C1 segment of cervical spinal cord (tissue), 14 donors: Measurements from ENCODE around the gene PLA2G7.
"Not testable (repeated sequence)": the region's sequence is repeated elsewhere in the genome, so short reads cannot be mapped to it uniquely, and the experiment has no call there.

Experiments used
- DNase-seq, 14 donors: peaks; one replicate each; lab custom pipeline; 2025; lab: John Stamatoyannopoulos, UW

The PLA2G7 gene

DNA sequence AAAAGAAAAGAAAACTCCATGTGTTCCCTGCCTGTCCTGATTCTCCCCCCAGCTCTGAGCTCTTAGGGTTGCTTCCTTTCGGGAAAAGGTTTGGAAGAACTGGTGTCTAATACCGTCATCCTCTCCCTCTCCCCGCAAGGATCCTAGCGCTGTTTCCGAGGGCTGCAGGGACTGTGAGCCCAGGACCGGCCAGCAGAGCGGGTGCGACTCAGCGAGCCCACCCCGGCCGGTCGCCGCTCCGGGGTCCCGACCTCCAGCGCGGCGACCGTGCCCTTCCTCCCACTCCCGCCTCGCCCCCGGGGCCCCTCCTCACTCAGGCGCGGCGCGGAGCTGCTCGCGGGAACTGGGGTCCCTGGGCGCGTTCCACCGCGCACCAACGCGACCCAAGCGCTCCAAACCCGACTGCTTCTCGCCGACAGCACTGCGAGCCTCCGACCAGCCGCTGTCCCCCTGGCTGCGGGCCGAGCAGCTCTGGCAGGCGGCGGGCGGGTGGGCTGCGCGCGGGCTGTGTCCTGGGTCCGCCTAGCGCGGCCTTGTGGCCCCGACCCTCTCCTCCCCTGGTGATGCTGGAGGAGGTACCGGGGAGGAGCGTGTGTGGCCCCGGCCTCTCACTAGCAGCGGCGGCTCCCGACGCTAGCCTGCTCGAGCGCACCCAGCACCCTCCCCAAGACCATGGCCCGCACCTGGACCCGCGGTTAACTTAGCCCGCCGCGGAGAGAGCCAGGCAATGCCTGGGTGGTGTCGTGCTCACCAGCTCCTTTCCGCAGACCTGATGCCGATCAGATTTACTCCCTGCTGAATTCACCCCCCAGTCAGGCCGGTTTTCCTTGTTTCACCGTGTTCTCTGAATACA lies at the start of gene PLA2G7:
Gene PLA2G7 (minus strand): TSS at position 509 of the 853 bp plus-strand sequence. CDS start 12,484 bp downstream, outside the sequence.
- peak in 7 of 14 donors; percentile 9 to 60 (median 23) for DNase-seq

DNA sequence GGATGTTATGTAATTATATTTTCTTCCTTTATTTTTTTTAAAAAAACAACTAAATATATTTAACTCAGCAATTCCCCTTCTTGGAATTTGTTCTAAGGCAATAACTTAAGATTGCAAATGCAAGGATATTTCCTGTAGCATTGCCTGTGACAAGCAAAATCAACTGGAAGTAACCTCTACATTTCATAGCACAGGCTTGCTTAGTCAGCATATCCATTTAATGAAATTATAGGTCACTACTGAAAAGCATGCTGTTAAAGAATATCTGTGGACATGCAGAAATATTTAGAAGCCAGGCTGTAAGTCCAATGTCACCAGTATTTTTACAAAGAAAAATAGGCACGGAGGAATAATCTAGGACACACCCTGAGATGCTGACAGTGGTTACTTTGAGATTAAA lies 49.4 kb upstream of the PLA2G7 start:
- no peak for DNase-seq

DNA sequence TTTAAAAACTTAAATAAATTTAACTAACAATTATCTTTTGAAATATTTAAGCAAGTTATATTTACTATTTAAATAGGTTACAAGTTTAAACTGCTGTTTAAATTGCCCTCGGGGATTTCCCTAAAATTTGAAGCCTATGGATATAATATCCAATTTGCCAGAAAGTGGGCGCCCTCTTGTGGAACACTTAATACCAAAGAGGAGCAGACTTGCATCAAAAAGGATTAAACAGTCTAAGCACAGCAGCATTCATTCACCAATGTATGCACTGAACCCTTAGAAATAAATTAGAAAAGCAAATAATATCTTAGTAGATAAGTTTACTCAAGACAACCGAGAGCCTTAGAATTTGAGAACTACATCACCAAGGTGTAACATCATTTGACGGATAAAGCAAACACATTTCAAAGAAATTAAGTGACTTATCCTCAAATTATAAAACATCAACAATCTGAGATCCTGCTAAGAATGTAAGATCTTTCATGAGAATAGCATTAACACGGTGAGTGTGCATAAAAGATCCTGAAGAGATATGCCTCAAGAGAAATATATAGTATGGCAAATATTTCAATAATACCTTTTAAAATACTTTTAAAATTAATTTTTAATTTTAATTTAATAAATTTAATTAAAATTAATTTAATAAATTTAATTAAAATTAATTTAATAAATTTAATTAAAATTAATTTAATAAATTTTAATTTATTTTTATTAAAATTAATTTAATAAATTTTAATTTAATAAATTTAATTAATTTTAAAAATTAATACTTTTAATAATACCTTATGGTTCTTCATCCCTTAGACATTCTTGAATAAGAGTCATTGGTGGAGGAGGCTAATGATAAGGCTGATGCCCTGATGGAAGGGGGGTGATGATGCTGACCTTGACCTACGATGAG lies 46.6 kb upstream of the PLA2G7 start:
- peak in 2 of 14 donors; percentile 7 to 9 for DNase-seq

GRCh38 chr6:46777476-46778346 lies 42.5 kb upstream of the PLA2G7 start:
- no peak for DNase-seq

DNA sequence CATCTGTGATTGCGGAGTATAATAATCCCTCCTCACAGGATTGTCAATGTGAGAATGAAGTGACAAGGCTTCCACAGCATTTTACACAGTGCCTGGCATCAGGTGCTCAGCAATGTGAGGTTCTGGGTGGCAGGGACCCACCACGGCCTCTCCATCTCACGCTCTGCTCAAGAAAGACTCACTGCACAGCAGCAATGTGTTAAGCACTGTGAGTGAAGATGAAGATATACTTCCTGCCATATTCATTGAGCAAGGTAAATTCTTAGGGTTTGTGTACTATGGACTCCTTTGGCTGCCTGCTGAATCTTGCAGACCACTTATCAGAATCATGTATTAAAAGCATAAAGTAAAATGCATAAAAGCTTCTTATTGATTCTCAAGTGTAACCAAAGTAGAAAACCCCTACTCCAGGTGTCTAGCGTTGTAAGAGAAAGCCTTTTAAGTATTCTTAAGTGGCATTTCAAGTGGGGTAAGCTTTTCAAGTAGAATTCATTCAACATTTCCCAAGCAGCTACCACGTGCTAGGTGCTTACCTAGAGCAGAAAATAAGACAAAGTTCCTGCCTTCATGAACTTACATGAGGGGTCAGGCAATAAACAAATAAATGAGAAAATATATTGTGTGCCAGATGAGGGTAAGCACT lies 41.0 kb upstream of the PLA2G7 start:
- DNase-seq, result no peak

- DNase-seq, result not testable (repeated sequence)
These were observed 39.6 kb upstream of the PLA2G7 start for GRCh38 chr6:46774736-46775135.

GRCh38 chr6:46773201-46773855 lies 38.2 kb upstream of the PLA2G7 start:
- DNase-seq, result no peak

DNA sequence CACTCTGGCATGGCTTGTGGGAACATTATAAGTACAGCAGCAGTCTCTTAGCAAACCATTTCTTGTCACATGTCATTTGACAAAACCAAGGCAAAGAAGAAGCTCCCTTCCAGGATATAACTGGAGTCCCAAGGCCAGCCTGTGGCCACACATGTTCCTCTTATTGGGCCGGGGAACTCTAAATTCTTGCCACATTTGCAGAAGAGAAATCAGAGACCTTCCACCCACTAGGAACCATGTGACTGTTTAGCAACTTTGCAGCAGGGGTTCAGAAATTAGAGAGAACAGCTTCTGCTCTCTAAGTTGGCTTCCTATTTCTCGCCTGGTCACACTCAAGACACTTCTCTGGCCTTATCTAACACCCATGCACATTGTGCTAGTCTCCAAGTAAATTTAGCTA lies 37.6 kb upstream of the PLA2G7 start:
- peak in 9 of 14 donors; percentile 6 to 64 (median 34) for DNase-seq

GRCh38 chr6:46772016-46772415 lies 36.8 kb upstream of the PLA2G7 start:
- no peak for DNase-seq

DNA sequence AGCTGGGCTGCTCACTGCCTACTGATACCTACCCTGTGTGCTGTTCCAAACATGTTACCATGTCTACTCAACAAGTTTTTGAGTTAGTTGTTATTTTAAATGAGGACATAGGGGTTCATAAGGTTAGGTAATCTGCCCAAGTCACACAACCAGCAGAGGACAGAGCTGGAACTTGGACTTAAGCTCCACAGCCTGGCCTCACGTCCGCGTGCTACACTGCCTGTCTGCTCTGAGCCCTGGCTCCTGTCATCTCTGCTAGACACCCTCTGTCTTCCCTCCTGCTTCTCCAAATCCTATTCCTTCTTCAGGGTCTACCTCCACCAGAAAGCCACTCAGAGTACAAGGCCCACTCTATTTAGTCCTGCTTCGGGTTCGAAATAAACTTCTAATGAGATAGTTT lies 29.8 kb upstream of the PLA2G7 start:
- no peak for DNase-seq

DNA sequence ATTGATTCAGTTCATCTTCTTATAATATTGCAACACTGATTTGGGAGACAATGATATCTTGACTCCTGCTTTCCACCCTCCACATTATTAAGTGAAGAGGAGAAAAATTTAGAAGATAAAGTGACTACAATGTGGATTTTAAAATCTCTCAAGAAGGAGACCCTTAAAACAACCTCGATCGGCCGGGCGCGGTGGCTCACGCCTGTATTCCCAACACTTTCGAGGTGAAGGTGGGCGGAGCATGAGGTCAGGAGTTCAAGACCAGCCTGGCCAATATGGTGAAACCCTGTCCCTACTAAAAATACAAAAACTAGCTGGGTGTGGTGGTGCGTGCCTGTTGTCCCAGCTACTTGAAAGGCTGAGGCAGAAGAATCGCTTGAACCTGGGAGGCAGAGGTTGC lies 29.1 kb upstream of the PLA2G7 start:
- DNase-seq, result not testable (repeated sequence)

- DNase-seq, result no peak
These were observed 28.3 kb upstream of the PLA2G7 start for GRCh38 chr6:46763466-46763865.

DNA sequence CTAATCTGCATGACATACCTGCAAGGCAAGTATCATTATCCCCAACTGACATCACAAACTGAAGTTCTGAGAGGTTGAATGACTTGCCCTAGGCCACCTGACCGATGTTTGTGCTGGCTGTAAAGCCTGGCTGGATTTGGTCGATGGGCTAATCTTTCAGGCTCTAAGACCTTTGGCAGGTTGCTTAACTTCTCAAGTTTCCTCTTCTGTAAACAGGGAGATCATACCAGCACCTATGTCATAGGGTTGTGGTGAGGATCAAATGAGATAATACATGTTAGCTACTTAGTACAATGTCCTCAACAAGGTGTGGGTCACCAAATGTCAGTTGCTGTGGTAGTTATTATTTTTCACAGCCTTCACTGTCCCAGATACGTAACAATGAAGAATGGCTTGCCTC lies 25.8 kb upstream of the PLA2G7 start:
- DNase-seq, result no peak

DNA sequence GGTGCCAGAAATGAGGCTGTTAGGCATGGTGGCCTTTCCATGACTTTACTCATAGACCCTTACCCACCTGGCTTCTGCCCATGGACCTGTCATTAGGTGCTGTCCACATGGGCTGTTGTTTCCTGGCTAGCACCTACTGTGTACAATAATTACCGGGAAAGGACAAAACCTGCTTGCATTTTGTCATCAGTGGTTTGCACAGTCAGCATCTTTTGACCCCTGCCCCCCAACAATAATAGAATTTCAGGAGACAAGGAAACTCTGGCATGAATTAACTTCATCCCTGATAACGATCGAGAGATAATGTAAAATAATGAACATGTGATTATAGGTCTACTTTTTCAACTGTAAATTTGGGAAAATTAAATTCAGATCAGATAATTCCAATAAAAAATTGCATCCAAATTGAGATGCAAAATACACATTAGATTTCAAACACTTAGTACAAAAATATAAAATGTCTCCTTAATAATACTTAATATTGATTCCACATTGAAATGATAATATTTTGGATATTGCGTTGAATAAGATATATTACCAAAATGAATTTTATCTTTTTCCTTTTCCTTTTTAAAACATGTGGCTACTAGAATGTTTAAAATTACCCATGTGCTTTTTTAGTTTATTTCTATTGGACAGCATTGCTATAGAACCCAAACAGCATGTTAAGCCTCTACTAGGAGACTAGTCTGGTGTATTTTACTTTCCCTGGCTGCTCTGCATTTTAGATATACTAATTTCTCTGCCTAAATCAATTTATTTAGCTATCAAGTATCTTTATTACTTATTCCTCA lies 24.0 kb upstream of the PLA2G7 start:
- no peak for DNase-seq

DNA sequence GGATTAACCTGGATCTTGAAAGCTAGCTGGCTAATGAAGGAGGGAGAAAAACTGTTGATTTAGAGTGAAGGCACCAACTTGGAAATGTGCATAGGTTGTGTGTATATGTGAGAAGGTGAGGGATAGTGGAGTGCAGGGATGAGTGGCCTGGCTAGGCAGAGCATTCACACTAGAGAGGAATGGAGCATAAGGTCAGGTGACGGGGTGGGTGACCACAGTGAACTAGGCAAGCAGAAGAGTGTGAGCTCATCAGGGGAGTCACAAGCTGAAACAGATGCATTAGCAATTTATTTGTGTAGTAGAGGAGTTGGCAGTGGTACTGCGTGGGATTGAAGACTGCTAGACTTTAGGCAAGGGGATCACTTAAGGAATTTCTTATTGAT lies 22.0 kb upstream of the PLA2G7 start:
- no peak for DNase-seq

DNA sequence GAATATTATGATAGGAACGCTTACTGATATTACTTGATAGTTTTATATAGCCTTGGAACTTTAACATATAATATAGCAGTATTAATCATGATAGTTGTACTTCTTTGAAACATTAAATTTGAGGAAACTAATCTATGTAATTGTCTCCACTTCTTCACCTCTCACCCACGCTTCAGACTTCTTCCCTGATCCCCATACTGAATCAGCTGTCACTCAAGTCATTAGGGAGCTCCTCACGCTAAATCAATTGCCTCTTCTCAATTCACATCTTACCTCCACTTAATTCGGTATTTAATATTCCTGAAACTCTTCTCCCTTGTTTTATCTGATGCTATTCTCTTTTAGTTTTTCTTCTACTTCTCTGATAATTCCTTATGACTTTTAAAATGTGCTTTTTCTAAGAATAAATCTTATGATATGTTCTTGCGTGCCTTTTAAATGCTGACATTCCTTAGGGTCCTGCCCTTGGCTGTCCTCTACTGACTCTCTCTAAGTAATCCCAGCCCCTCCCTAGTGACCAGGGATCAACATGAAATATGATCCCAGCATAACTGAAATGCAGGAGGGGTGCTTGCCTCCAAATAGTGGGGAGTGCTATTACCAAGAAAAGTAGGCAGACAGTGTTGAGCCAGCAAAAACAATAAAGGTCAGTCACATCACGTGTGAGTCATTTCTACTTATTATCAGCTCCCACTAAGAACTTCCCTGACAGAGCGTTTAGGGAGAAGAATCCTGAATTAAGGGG lies 21.5 kb upstream of the PLA2G7 start:
- DNase-seq, result no peak

- DNase-seq, result no peak
These were observed 20.7 kb upstream of the PLA2G7 start for GRCh38 chr6:46755865-46756264.

DNA sequence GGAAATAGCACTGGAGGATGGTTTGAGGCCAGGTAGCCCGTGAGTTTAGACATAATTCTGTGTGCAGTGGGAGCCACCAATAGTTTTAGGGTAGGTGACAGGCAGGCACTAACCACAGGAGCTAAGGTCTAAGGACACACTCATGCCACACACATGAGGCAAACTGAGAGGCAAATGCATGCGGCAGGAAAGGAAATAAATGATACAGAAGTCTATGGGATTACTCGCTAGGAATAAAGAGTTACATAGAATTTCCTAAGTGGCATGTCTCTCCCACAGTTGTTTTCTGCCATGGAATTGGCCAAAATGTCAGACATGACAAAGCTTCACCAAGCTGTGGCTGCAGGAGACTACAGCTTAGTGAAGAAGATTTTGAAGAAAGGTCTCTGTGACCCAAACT lies 16.5 kb upstream of the PLA2G7 start:
- no peak for DNase-seq

GRCh38 chr6:46749731-46750130 lies 14.6 kb upstream of the PLA2G7 start:
- no peak for DNase-seq
